Measurements from ENCODE around the gene TXLNB. TPM values are rescaled to one million over a fixed set of nuclear protein-coding genes. Genes with fewer than 3 reads are reported as not detected.
"Not testable (repeated sequence)": the region's sequence is repeated elsewhere in the genome, so short reads cannot be mapped to it uniquely, and the experiment has no call there.

The TXLNB gene
- total and polyA plus RNA-seq, 2 donors (not counting 1 experiment from before 2014, with no cell fraction given) = 3.4 to 3.6 TPM

- Mint-ChIP-seq H3K4me3 (no peak overlapping the region), H3K27ac (peak overlapping the region; percentile 8), H3K27me3 (no peaks in the 10 kb centered on the region), H3K4me1 (peaks cover 4% of the 10 kb centered on the region), H3K9me3 (ENCODE audit: insufficient read depth) (peaks cover 4% of the 10 kb centered on the region)
- POLR2A ChIA-PET = interaction anchor here (0.6 kb wide), 1 partner anchor 133 kb away, joined by 3 read pairs; no protein-coding TSS in a partner anchor
- Histone ChIP-seq H3K4me3 (ENCODE audit: control extremely low read depth in 1 of 5, extremely low read depth in 1 of 5, insufficient read depth in 1 of 5, low read depth in 2 of 5, low read length in 4 of 5) (no peak overlapping the region), H3K36me3 (replicated peaks in 1 of 2; ENCODE audit: control extremely low read depth in 1 of 2, control insufficient read depth in 1 of 2, extremely low read depth in 1 of 2, insufficient read depth in 2 of 2, low read length in 1 of 2) (no peaks in the 10 kb centered on the region), H4K20me1 (ENCODE audit: control insufficient read depth, insufficient read depth, low read length, poor library complexity, severe bottlenecking) (no peaks in the 10 kb centered on the region), H2AFZ (ENCODE audit: insufficient read depth, low read depth, low read length, poor library complexity, severe bottlenecking) (no peak overlapping the region), H3K79me2 (ENCODE audit: control insufficient read depth, insufficient read depth, low read length) (no peaks in the 10 kb centered on the region), H3K27me3 (replicated peaks in 1 of 4; ENCODE audit: control extremely low read depth in 1 of 4, control insufficient read depth in 3 of 4, insufficient read depth in 4 of 4, low read length in 3 of 4) (no peaks in the 10 kb centered on the region), H3K9me3 (ENCODE audit: control extremely low read depth in 1 of 3, control insufficient read depth in 2 of 3, insufficient read depth in 1 of 3, low read length in 2 of 3) (peaks cover 0 to 10% (median 3%) of the 10 kb centered on the region in 3 donors), H3K9ac (ENCODE audit: low read length) (no peak overlapping the region), H3K4me1 (ENCODE audit: control insufficient read depth in 2 of 2, insufficient read depth in 2 of 2, low read length in 2 of 2) (no peaks in the 10 kb centered on the region), H3K4me2 (replicated peaks; ENCODE audit: low read depth, low read length, poor library complexity, severe bottlenecking) (no peak overlapping the region), H3K27ac (ENCODE audit: low read length in 2 of 2) (no peak overlapping the region)
- CTCF ChIA-PET = interaction anchor here (0.9 to 3.4 kb wide), 5 partner anchors 11 to 139 kb away, joined by 3 to 33 read pairs (median 8); no protein-coding TSS in a partner anchor
- no peak for DNase-seq
- no peak for ATAC-seq (ENCODE audit: low read depth)
- intact Hi-C loops (cut with micrococcal nuclease) = no loop called here
- TF ChIP-seq, protein P1, sequence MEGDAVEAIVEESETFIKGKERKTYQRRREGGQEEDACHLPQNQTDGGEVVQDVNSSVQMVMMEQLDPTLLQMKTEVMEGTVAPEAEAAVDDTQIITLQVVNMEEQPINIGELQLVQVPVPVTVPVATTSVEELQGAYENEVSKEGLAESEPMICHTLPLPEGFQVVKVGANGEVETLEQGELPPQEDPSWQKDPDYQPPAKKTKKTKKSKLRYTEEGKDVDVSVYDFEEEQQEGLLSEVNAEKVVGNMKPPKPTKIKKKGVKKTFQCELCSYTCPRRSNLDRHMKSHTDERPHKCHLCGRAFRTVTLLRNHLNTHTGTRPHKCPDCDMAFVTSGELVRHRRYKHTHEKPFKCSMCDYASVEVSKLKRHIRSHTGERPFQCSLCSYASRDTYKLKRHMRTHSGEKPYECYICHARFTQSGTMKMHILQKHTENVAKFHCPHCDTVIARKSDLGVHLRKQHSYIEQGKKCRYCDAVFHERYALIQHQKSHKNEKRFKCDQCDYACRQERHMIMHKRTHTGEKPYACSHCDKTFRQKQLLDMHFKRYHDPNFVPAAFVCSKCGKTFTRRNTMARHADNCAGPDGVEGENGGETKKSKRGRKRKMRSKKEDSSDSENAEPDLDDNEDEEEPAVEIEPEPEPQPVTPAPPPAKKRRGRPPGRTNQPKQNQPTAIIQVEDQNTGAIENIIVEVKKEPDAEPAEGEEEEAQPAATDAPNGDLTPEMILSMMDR (IDR thresholded peaks at IDR 0.05) = no peak
- WGBS (ENCODE audit: insufficient coverage) = 0% methylated on average over 1 of the region's 2 CpGs
These were observed 60.6 kb downstream of the TXLNB start for GRCh38 chr6:139231206-139231605.

- ChIA-PET CTCF (interaction anchor here (0.9 to 3.4 kb wide), 6 partner anchors 11 to 242 kb away, joined by 3 to 33 read pairs (median 6); partner anchors contain the start of gene REPS1), POLR2A (interaction anchor here (0.6 kb wide), 1 partner anchor 134 kb away, joined by 3 read pairs; no protein-coding TSS in a partner anchor)
- H3K9ac ChIP-seq (ENCODE audit: low read length) = no peak overlapping the region
- H3K27ac Mint-ChIP-seq = no peak overlapping the region
- no peaks in the 10 kb centered on the region for H3K36me3 ChIP-seq (replicated peaks in 1 of 2; ENCODE audit: control extremely low read depth in 1 of 2, control insufficient read depth in 1 of 2, extremely low read depth in 1 of 2, insufficient read depth in 2 of 2, low read length in 1 of 2)
- peaks cover 4% of the 10 kb centered on the region for H3K9me3 Mint-ChIP-seq (ENCODE audit: insufficient read depth)
- no peaks in the 10 kb centered on the region for H4K20me1 ChIP-seq (ENCODE audit: control insufficient read depth, insufficient read depth, low read length, poor library complexity, severe bottlenecking)
- no peak overlapping the region for H3K27ac ChIP-seq (ENCODE audit: low read length in 2 of 2)
- H3K4me3 ChIP-seq (ENCODE audit: control extremely low read depth in 1 of 5, extremely low read depth in 1 of 5, insufficient read depth in 1 of 5, low read depth in 2 of 5, low read length in 4 of 5) = no peak overlapping the region
- DNase-seq (no peak), ATAC-seq (ENCODE audit: low read depth) (no peak)
- no peaks in the 10 kb centered on the region for H3K79me2 ChIP-seq (ENCODE audit: control insufficient read depth, insufficient read depth, low read length)
- H3K27me3 ChIP-seq (replicated peaks in 1 of 4; ENCODE audit: control extremely low read depth in 1 of 4, control insufficient read depth in 3 of 4, insufficient read depth in 4 of 4, low read length in 3 of 4) = no peaks in the 10 kb centered on the region
- no peak overlapping the region for H3K4me3 Mint-ChIP-seq
- intact Hi-C loops (cut with micrococcal nuclease) = no loop called here
- H3K27me3 Mint-ChIP-seq = no peaks in the 10 kb centered on the region
- TF ChIP-seq, protein P1 (IDR thresholded peaks at IDR 0.05) = no peak
- H3K4me1 ChIP-seq (ENCODE audit: control insufficient read depth in 2 of 2, insufficient read depth in 2 of 2, low read length in 2 of 2) = no peaks in the 10 kb centered on the region
- H3K4me1 Mint-ChIP-seq = peaks cover 4% of the 10 kb centered on the region
- 82% methylated on average over 3 of the region's 3 CpGs for WGBS (ENCODE audit: insufficient coverage)
- no peak overlapping the region for H3K4me2 ChIP-seq (replicated peaks; ENCODE audit: low read depth, low read length, poor library complexity, severe bottlenecking)
- H3K9me3 ChIP-seq (ENCODE audit: control extremely low read depth in 1 of 3, control insufficient read depth in 2 of 3, insufficient read depth in 1 of 3, low read length in 2 of 3) = peaks cover 0 to 10% (median 3%) of the 10 kb centered on the region in 3 donors
- H2AFZ ChIP-seq (ENCODE audit: insufficient read depth, low read depth, low read length, poor library complexity, severe bottlenecking) = no peak overlapping the region
These were observed 61.4 kb downstream of the TXLNB start for GRCh38 chr6:139230391-139230840.

DNA sequence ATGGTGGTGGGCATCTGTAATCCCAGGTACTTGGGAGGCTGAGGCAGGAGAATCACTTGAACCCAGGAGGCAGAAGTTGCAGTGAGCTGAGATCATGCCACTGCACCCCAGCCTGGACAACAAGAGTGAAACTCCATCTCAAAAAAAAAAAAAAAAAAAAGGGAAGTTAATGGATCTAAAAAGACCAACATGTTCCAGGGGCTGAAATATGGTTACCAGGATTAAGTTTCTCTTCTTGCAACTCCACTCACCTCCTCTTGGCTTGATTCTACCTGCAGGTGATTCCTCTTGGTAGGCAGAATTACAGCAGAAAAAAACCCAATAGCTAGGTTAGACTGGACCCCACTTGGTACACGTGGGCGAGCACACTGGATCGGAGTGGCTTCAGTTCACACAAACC lies 63.4 kb downstream of the TXLNB start:
- POLR2A ChIA-PET; ATAC-seq (ENCODE audit: low read depth): not testable (repeated sequence)

More for the DNA sequence above, 63.4 kb downstream of the TXLNB start:
- DNase-seq; H3K4me3 ChIP-seq (ENCODE audit: control extremely low read depth in 1 of 5, extremely low read depth in 1 of 5, insufficient read depth in 1 of 5, low read depth in 2 of 5, low read length in 4 of 5); H3K27me3 ChIP-seq (replicated peaks in 1 of 4; ENCODE audit: control extremely low read depth in 1 of 4, control insufficient read depth in 3 of 4, insufficient read depth in 4 of 4, low read length in 3 of 4); H3K4me1 ChIP-seq (ENCODE audit: control insufficient read depth in 2 of 2, insufficient read depth in 2 of 2, low read length in 2 of 2); H3K9me3 Mint-ChIP-seq (ENCODE audit: insufficient read depth); H3K4me1 Mint-ChIP-seq; H3K79me2 ChIP-seq (ENCODE audit: control insufficient read depth, insufficient read depth, low read length); H3K27me3 Mint-ChIP-seq; H3K4me2 ChIP-seq (replicated peaks; ENCODE audit: low read depth, low read length, poor library complexity, severe bottlenecking); H3K9me3 ChIP-seq (ENCODE audit: control extremely low read depth in 1 of 3, control insufficient read depth in 2 of 3, insufficient read depth in 1 of 3, low read length in 2 of 3); H3K27ac ChIP-seq (ENCODE audit: low read length in 2 of 2); H4K20me1 ChIP-seq (ENCODE audit: control insufficient read depth, insufficient read depth, low read length, poor library complexity, severe bottlenecking); H3K9ac ChIP-seq (ENCODE audit: low read length); H3K4me3 Mint-ChIP-seq; H3K36me3 ChIP-seq (replicated peaks in 1 of 2; ENCODE audit: control extremely low read depth in 1 of 2, control insufficient read depth in 1 of 2, extremely low read depth in 1 of 2, insufficient read depth in 2 of 2, low read length in 1 of 2); intact Hi-C loops (cut with micrococcal nuclease); H2AFZ ChIP-seq (ENCODE audit: insufficient read depth, low read depth, low read length, poor library complexity, severe bottlenecking): not testable (repeated sequence)
- CTCF ChIA-PET = interaction anchor here (3.4 kb wide), 1 partner anchor 9 kb away, joined by 23 read pairs; no protein-coding TSS in a partner anchor
- WGBS (ENCODE audit: insufficient coverage) = no CpG with 5 or more reads among the region's 3 CpGs
- peak overlapping the region; percentile 20 for H3K27ac Mint-ChIP-seq

All from B cell (primary cell).